ENCODE data around the gene SLC22A3. TPM values are rescaled to one million over a fixed set of nuclear protein-coding genes. Genes with fewer than 3 reads are reported as not detected.

The SLC22A3 gene
- total and polyA plus RNA-seq, 2 donors from 2014 or later: 6.4 to 7.4 TPM

DNA sequence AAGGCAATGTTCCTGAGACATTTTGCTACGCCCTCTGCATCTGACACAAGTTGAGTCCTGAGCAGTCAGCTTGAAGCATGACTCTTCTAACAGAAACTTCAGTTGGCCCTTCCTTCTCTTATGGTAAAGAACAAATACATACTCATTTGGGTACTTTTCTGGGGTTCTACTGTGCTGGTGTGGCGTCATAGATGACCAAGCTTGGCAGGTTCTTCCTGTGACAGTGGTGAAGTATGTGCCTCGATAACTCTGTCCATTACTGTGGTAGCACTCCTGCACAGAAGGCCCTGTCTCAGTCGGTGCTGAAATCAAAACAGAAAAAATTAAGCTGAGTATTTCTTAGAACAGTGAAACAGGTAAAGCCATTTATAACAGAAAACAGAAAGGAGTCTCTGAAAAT, 152.5 kb downstream of the SLC22A3 start:
- Histone ChIP-seq H3K27ac (ENCODE audit: low read depth in 2 of 2, low read length in 2 of 2) (no peak overlapping the region), H3K4me1 (ENCODE audit: control insufficient read depth in 2 of 3, insufficient read depth in 2 of 3, low read depth in 1 of 3, low read length in 3 of 3) (no peaks in the 10 kb centered on the region), H3K4me3 (ENCODE audit: low read length in 3 of 3) (no peak overlapping the region), H3K9me3 (ENCODE audit: control insufficient read depth in 2 of 3, insufficient read depth in 1 of 3, low read length in 3 of 3) (peaks cover 0 to 19% (median 0%) of the 10 kb centered on the region in 3 donors), H3K27me3 (ENCODE audit: control insufficient read depth, insufficient read depth, low read length) (no peaks in the 10 kb centered on the region), H3K36me3 (ENCODE audit: control insufficient read depth in 2 of 3, insufficient read depth in 3 of 3, low read length in 3 of 3) (no peaks in the 10 kb centered on the region), H3K9ac (ENCODE audit: low read length in 3 of 3) (no peak overlapping the region)
- DNase-seq: no peak
- intact Hi-C loops (cut with DNase I): no loop called here
- TF ChIP-seq, protein P1, sequence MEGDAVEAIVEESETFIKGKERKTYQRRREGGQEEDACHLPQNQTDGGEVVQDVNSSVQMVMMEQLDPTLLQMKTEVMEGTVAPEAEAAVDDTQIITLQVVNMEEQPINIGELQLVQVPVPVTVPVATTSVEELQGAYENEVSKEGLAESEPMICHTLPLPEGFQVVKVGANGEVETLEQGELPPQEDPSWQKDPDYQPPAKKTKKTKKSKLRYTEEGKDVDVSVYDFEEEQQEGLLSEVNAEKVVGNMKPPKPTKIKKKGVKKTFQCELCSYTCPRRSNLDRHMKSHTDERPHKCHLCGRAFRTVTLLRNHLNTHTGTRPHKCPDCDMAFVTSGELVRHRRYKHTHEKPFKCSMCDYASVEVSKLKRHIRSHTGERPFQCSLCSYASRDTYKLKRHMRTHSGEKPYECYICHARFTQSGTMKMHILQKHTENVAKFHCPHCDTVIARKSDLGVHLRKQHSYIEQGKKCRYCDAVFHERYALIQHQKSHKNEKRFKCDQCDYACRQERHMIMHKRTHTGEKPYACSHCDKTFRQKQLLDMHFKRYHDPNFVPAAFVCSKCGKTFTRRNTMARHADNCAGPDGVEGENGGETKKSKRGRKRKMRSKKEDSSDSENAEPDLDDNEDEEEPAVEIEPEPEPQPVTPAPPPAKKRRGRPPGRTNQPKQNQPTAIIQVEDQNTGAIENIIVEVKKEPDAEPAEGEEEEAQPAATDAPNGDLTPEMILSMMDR (IDR thresholded peaks at IDR 0.05; ENCODE audit: borderline replicate concordance, extremely low read depth, insufficient read depth): no peak
- no peak for FAIRE-seq

Other genes starting within 250 kb of the SLC22A3 start
- 2.3 TPM for gene SLC22A1, start 226.6 kb upstream of the SLC22A3 start, total RNA-seq
- gene SLC22A1, start 226.6 kb upstream of the SLC22A3 start, polyA plus RNA-seq (ENCODE audit: insufficient read depth, low read depth, low replicate concordance): 1.4 TPM
- 27.9 TPM for gene SLC22A2, start 89.6 kb upstream of the SLC22A3 start, total RNA-seq
- 73.7 TPM for gene SLC22A2, start 89.6 kb upstream of the SLC22A3 start, polyA plus RNA-seq (ENCODE audit: insufficient read depth, low read depth, low replicate concordance)